Activated CD8-positive, alpha-beta memory T cell treated with anti-CD3 and anti-CD28 coated beads for 48 hours (primary cell): ENCODE data around the gene SLC16A11.
"Not testable (repeated sequence)": the region's sequence is repeated elsewhere in the genome, so short reads cannot be mapped to it uniquely, and the experiment has no call there.

ENCODE experiments used
- DNase-seq, 3 experiments: peaks; one replicate each; pipeline ENCODE4 v3.0.0-alpha.2; 2020; ENCODE audit warnings: low read depth in 2 of 3, low spot score in 2 of 3

Gene SLC16A11

DNA sequence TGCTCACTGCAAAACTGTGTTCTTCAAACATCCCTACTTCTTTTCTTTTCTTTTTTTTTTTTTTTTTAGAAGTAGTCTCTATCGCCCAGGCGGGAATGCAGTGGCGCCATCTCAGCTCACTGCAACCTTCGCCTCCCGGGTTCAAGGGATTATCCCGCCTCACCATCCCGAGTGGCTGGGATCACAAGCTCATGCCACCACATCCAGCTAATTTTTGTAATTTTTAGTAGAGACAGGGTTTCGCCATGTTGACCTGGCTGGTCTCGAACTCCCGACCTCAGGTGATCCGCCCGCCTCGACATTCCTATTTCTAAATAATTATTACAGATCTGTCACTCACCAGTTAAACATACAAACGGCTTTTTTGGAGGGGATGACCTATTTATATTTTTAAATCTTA lies 32.5 kb downstream of the SLC16A11 start:
- no peak for DNase-seq

DNA sequence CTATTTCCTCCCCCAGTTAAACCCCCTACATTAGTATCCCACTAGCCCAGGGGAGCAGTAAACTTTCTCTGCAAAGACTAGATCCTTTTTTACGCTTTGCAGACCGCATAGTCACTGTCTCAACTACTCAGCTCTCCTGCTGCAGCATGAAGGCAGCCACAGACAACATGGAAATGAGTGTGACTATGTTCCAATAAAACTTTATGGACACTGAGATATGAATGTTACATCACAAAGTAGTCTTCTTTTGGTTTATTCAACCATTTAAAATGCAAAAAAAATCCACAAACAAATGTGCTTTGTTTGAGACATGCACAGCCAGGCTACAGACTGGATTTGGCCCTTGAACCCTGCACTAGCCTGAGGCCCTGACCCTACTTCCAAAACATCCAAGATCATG lies 33.4 kb downstream of the SLC16A11 start:
- no peak for DNase-seq

DNA sequence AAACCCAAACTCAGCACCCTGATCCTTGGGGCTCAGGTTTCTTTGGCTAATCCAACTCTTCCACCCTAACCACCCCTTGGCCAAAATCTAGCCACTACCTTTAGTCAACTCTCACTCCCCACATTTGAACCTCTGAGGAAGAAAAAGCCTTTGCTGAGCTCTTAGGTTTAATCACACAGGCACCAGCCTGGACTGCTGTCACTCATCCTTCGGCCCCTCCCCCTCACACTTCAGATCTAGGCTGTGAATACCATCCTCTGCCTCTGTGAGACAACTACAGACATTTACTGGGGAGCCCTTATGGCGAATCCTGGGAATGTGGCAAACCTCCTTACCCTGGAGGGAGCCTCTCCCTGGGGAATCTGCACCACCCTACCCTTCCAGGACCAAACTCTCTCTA lies 36.7 kb downstream of the SLC16A11 start:
- DNase-seq = no peak

DNA sequence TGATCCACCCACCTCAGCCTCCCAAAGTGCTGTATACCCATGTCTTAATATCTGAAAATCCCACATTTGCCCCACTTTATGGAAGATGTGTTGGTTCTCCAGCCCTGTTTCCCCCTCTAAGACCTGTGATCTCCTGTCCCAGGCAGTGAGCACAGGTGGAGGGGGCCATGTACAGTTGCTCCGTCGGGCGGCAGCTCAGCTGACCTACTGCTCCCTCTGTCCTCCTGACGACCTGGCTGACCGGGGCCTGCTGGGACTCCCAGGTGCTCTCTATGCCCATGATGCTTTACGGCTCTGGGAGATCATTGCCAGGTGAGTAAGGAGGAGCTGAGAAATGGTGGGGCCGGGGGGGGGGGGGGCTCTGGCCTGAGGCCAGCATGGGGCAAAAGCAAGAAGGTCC lies 38.2 kb downstream of the SLC16A11 start:
- DNase-seq = no peak

DNA sequence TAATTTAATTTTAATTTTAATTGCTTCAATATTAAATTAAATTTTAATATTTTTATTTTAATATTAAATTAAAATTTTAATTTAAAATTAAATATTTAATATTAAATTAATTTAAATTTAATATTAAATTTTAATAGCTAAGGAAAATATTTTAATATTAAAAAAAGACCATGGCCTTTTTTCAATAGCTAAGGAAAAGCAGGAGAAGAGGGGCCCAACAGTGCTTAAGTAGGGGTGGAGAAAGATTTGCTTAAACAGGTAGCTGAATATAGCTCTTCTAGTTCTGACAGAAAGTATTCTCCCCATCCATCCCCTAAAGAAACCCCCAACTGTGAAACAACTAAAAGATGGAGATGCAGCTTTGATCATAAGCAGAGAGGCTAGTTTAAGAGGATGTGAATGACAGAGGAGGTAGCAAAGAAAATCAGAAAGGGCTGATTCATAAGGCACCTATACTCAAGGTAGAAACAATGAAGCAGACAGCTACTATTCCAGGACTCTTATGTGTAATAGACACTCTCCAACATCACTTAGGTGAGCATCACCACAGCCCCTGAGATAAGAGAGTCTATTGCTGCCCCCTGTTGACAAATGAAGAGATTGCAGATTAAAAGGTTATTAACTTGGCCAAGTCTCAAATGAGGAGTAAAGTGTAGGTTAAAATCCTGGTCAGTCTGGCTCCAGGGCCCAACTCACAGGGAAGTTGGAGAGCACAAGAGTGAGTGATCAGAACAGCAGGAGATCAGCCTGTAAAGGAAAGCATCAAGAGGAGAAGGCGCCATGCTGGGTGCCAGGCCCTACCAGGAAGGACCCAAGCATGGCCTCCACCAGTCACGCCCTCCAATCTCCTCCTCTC lies 39.3 kb downstream of the SLC16A11 start:
- no peak for DNase-seq

DNA sequence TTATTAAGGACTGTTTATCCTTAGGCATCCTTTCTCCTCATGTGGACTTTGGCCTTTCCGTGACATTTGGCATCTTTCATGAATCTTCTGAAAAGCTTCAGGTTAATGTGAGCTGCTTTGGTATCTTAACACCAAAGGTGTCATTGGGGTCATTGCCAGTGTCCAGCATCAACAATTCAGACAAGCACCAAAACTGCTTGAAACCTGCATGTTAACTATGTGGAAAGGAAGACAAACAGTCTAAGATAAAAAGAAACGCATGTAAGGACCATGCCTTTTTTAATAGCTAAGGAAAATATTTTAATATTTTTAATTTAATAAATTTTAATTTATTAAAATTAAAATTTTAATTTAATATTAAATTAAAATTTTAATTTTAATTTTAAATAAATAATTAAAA lies 40.1 kb downstream of the SLC16A11 start:
- no peak for DNase-seq

DNA sequence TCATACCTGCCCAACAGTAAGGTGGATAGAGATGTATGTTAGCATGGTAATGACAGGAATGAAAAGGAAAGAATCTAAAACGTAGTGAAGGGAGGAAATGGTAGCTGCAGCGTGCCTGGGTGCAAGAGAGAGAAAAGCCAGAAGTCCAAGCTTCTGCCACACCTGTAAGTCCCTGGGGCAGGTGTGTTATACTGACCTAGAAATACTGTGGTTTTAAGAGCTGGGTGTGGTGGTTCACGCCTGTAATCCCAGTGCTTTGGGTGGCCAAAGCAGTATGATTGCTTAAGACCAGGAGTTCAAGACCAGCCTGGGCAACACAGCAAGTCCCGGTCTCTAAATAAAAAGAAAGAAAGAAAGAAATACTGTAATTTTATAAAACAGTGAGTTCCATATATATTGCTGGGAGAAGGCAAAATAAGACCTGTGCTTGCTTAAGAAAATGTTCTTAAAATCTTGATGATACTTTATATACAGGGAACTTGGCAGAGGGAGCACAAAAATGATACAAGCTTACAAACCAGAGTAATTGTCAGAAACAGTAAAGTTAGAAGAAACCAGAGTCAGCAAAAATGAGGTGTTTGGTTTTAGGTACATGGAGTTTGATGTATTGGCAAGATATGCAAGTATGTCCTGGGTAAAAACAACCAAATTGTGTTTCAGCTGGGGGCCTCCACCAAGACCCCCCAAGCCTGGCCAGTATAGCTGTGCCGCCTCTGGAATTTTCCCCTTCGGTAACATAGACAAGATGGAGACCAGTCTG lies 41.4 kb downstream of the SLC16A11 start:
- no peak for DNase-seq

DNA sequence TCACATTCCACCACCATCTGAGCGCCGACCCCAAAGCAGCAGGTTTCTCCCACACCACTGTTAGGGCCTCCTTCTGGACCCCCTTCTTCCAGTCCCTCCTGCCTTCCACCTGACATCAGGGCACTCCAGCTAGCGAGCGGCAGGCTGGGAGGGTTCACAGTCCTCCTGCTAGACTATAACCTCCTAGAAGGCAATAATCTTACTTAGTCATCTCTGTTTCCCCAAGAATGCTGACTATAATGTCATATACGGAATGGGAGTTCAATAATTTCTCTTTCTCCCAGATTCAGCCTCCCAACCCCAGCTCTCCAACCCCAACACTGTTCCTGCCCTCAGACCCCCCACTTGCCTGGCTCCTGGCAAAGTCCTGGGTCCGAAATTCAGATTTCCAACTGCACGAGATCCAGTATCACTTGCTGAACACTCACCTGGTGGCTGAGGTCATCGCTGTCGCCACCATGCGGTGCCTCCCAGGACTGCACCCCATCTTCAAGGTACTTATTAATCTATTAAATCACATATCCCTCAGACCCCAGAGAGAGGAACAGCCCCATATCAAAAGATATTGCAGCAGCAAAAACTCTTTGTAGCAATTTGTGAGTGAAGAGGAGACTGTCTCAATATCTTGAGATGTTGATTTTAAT lies 42.5 kb downstream of the SLC16A11 start:
- no peak for DNase-seq

DNA sequence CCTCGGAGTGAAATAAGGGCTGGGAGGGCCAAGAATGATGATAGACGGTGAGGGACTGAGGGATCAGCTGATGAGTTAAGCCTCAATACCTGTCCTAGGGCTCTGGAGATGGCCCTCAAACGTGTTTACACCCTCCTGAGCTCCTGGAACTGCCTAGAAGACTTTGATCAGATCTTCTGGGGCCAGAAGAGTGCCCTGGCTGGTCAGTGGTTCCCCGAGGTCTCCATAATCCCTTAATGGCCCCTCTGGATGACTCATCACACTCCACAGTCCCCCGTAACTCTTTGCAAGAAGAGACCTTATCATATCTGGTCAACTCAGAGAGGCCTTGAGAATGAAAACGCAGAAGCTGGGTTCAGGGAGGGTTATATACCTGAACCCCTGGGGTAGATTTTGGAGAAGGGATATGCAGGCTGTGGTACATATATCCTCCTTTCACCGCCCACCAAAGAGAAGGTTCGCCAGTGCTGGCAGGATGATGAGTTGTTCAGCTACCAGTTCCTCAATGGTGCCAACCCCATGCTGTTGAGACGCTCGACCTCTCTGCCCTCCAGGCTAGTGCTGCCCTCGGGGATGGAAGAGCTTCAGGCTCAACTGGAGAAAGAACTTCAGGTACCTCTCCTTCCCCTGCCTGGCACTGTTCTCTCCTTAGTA lies 44.9 kb downstream of the SLC16A11 start:
- DNase-seq = no peak

DNA sequence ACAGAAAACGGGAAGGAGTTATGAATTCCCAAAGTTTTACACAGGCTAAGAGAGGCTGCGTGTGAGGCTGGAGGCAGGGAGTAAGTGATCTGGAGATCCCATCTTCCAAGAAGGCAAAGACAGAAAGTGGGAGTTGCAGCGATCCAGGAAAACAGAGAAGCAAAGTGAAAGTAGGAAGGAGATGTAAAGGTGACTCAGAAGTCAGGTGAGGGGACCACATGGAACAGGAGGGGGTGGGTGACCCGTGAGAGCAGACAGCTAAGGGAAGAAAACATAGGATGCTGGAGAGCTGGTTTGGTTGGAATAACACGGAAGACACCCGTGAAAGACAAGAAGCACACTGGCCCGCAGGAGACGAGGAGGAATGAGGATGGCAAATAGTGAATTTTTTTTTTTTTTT lies 46.7 kb downstream of the SLC16A11 start:
- DNase-seq = no peak

DNA sequence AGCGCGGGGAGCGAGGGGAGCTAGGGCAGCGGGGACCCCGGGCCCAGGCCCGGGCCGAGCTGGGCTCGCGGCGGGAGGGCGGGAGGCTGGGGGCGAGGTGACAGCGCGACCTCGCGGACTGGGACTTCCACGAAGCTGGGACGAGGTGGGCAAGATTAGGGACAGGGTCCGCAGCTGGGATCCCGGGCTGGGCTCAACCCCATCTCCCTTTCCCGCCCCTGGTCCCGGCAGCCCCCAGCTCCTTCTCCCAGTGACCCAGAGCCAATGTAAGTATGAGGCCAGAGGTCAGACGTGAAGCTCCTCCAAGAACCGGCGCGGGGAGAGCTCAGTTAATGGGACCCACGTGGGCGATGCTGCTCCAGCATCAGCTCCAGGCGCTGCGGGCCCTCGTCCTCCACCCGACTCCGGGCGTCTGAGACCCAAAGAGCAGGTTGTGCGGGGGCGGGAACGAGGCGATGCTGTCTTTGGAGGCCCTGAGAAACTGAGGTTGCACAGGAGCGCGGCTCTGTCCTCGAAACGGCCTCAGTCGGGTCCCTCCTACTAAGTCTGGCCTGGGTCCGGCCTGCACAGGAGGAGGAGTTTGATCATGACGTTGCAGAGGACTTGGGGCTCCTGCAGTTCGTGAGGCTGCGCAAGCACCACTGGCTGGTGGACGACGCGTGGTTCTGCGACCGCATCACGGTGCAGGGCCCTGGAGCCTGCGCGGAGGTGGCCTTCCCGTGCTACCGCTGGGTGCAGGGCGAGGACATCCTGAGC lies 47.5 kb downstream of the SLC16A11 start:
- DNase-seq = no peak

DNA sequence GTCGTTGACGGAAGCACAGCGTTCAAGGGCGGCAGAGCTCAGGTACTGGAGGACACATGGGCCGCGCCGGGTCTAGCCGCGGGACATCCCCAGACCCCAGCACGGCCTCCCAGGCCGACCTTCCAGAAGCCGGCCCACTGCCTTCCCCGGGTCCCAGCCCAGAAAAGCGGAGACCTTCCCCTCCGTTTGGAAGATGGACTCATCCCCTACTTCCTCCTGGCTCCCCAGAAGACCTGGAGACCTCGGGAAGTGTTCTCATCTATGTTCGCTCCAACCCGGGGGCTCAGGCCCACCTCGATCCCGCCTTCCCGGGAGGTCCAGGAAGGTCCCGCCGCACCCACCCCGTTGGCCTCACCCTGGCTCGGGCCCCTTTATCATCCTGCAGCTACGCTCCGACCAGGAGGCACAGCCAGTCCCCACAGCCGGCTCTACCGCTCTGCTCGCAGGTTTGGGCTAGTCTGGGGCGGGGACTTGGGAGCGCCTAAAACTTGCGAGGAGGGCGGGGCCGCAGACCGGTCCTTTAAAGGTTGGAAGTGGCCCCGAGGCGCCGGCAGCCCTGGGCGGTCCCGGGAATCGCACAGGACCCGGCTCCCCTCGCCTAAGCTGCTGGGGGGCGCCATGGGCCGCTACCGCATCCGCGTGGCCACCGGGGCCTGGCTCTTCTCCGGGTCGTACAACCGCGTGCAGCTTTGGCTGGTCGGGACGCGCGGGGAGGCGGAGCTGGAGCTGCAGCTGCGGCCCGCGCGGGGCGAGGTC lies 48.2 kb downstream of the SLC16A11 start, which contains the start of gene ALOX12:
Gene ALOX12 (plus strand): TSS at position 550 of the 756 bp plus-strand sequence. CDS start 69 bp downstream, at position 619.
- no peak for DNase-seq

DNA sequence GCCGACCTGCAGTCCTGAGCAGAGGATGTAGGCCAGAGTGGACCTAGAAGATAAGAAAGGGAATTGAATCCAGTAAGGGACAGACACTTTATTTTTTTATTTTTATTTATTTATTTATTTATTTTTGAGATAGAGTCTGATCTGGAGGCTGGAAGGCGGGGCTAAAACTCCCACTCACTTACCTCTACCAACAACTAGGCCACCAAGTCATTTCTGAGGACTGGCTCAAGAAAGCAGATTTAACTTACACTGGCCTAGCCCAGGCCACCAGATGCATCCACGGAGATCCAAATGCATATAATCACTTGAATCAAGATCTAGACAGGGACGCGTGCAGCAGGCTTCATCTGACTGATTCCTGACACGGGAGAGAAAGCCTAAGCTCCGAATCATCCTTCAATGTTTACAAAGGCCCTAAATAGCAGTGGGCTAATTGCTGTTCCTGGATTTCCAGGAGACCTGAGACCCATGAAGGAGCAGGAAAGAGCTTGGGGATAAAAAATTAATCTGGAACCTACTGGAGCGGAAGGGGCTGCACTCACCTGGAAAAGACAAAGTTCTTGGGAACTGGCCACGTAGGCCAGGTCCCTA lies 49.1 kb downstream of the SLC16A11 start:
- no peak for DNase-seq

DNA sequence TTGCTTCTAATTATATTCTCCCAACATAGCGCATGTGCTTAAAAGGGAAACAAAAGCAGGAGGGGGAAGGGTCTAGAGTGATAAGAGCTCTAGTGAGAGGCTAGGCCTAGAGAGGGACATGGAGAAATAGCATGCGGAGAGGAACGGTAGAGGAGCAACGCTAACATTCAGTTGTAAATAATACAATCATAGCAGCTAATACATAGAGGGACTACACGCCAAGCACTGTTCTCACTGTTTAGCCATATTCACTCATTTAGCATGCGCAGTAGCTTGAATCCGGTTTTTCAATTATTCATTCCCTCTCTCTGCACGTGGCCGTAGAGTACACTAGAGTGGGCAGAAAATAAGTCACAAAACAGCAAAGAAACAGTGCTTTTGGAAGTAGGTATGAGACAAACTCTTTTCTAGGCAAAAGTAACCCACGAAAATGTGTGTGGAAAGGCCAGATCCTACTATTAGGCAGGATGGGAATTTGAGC lies 49.7 kb downstream of the SLC16A11 start:
- no peak for DNase-seq

DNA sequence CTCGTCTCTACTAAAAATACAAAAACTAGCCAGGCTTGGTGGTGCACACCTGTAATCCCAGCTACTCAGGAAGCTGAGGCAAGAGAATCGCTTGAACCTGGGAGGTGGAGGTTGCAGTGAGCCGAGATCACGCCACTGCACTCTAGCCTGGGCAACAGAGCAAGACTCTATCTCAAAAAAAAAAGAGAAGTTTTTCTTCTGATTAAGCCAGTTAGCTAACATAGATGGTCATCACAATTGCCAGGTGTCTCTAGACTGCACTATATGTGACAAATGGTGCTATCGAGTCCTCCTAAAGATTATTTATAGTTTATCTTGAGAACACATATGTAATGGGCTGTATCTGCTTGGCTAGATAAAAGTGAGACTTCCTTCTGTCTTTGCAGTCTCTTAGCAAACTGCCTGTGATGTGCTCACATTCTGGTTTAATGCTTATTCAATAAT lies 50.3 kb downstream of the SLC16A11 start:
- not testable (repeated sequence) for DNase-seq
